NOMO-1 treated with DMSO at 0.1 percent for 48 hours (cell line): ENCODE data around the gene RAC2.

Experiments
- DNase-seq: peaks from one replicate; lab custom pipeline; 2025; ENCODE audit not compliant: unreplicated experiment; lab: John Stamatoyannopoulos, UW

Gene RAC2

GRCh38 chr22:37192204-37192603 lies 51.9 kb downstream of the RAC2 start:
- DNase-seq: no peak

GRCh38 chr22:37190262-37190780 lies 53.7 kb downstream of the RAC2 start:
- DNase-seq: no peak

- no peak for DNase-seq
These were observed 55.1 kb downstream of the RAC2 start for GRCh38 chr22:37188901-37189466.

- DNase-seq: no peak
These were observed 55.9 kb downstream of the RAC2 start, which contains the start of gene C1QTNF6 for GRCh38 chr22:37187891-37188761. TSS of gene C1QTNF6 (minus strand) at chr22:37188247. CDS start at chr22:37188213, 34 bp downstream.

- DNase-seq: no peak
These were observed 56.5 kb downstream of the RAC2 start for GRCh38 chr22:37187552-37187890.

- DNase-seq: no peak
These were observed 57.0 kb downstream of the RAC2 start for GRCh38 chr22:37186997-37187522.

GRCh38 chr22:37186228-37186996 lies 57.7 kb downstream of the RAC2 start:
- DNase-seq: peak; percentile 30

GRCh38 chr22:37185646-37186227 lies 58.3 kb downstream of the RAC2 start:
- DNase-seq: no peak

GRCh38 chr22:37184816-37185541 lies 59.1 kb downstream of the RAC2 start:
- no peak for DNase-seq

- no peak for DNase-seq
These were observed 59.7 kb downstream of the RAC2 start for GRCh38 chr22:37184380-37184755.

GRCh38 chr22:37183432-37184379 lies 60.4 kb downstream of the RAC2 start:
- DNase-seq: no peak

GRCh38 chr22:37182949-37183245 lies 61.2 kb downstream of the RAC2 start:
- no peak for DNase-seq

- no peak for DNase-seq
These were observed 61.7 kb downstream of the RAC2 start for GRCh38 chr22:37182101-37182948.

GRCh38 chr22:37181681-37182080 lies 62.4 kb downstream of the RAC2 start:
- no peak for DNase-seq

- DNase-seq: no peak
These were observed 63.4 kb downstream of the RAC2 start for GRCh38 chr22:37180531-37181231.

- DNase-seq: no peak
These were observed 64.2 kb downstream of the RAC2 start for GRCh38 chr22:37179622-37180420.

GRCh38 chr22:37179126-37179470 lies 65.0 kb downstream of the RAC2 start:
- DNase-seq: no peak
